ENCODE data around the gene MGLL. TPM values are rescaled to one million over a fixed set of nuclear protein-coding genes. Genes with fewer than 3 reads are reported as not detected.

The MGLL gene
- total RNA-seq, 1 experiment from 2014 or later: 42.4 TPM

DNA sequence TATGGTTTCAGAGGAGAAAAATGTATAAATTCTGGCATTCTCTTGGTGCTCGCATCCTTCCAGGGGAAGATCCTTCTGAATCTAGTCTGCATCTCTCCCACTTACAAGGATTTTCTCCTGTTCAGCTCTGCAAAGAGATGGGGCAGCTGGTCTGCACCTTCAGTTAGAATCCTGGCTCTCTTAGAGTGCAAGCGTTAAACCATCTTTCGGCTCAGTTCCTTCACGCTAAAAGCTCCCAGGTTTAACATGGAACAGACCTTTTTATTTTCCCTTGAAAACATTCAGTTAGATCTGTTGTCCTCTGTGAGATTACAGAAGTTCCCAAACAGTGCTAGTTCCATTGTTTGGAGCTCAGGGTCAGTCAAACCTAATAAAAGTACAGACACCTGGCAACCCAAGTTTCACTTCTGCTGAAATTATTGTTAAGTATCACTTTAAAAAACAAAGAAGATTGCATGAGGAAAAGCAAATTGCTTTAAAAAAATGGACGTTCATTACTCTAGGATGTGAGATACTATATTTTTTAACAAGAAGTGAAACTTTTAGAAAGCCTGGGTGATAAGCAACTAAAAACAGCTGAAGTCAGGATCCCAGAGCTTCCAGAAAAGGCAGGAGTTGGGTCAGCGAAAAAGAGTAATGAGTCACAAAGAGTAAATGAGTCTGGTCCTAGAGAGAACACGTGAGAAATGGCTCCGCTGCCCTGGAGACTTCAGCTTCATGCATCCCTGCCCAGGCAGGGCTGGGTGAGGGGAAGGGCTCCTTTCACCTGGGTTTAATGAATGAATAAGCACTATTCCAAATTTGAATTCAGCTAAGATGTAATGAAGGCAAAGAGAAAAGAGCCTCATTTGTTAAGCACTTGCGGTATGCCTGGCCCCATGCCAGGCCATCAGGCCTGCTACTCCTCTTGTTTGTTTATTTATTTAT, 86.3 kb downstream of the MGLL start:
- H3K4me1 Mint-ChIP-seq (ENCODE audit: low read depth, unreplicated experiment): peaks cover 21% of the 10 kb centered on the region
- no peaks in the 10 kb centered on the region for H3K36me3 Mint-ChIP-seq (ENCODE audit: insufficient read depth, unreplicated experiment)
- H3K27ac Mint-ChIP-seq (ENCODE audit: unreplicated experiment): no peak overlapping the region
- TF ChIP-seq, protein P1, sequence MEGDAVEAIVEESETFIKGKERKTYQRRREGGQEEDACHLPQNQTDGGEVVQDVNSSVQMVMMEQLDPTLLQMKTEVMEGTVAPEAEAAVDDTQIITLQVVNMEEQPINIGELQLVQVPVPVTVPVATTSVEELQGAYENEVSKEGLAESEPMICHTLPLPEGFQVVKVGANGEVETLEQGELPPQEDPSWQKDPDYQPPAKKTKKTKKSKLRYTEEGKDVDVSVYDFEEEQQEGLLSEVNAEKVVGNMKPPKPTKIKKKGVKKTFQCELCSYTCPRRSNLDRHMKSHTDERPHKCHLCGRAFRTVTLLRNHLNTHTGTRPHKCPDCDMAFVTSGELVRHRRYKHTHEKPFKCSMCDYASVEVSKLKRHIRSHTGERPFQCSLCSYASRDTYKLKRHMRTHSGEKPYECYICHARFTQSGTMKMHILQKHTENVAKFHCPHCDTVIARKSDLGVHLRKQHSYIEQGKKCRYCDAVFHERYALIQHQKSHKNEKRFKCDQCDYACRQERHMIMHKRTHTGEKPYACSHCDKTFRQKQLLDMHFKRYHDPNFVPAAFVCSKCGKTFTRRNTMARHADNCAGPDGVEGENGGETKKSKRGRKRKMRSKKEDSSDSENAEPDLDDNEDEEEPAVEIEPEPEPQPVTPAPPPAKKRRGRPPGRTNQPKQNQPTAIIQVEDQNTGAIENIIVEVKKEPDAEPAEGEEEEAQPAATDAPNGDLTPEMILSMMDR (IDR thresholded peaks at IDR 0.05; ENCODE audit: unreplicated experiment): no peak
- BruUV-seq (replicated peaks): no TSS peak
- H3K9me3 Mint-ChIP-seq (ENCODE audit: low read depth, unreplicated experiment): no peaks in the 10 kb centered on the region
- H3K4me3 Mint-ChIP-seq (ENCODE audit: low read depth, unreplicated experiment): no peak overlapping the region
- DNase-seq: no peak
- no peaks in the 10 kb centered on the region for H3K27me3 Mint-ChIP-seq (ENCODE audit: unreplicated experiment)
- CTCF ChIA-PET: interaction anchor here (0.6 to 2.3 kb wide), 2 partner anchors 11 to 90 kb away, joined by 6 to 8 read pairs; no protein-coding TSS in a partner anchor
- intact Hi-C loops (cut with micrococcal nuclease; ENCODE audit: unreplicated experiment): no loop called here

DNA sequence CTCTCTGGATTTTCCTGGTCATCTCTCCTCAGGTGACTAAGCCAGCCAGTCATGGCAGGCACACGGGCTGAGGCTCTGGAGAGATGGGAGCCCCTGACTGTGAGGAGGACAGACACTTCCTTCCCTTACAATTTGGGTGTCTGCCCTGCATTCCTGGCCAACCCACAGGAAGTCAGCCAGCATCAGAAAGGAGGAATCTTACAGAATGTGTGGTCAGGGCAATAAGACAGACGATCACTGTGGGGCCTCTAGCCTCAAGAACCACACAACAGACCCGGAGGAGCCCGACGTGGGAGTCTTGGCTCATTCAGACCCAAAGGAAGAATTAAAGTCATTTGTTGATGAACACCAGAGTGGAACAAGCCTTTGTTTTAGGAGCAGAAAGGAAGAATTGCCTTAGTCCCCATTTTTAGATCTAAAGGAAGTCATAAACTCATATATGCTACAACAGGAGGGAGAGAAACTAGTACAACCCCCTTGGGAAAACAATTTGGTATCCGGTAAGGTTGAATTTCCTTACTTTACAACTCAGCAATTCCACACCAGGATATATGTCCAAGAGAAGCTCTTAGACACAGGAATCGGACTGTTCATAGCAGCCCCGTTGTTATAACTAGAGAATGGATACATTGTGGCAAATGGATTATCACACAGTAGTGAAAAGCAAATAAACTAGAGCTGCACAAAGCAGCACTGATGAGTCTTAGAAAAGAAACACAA, 87.4 kb downstream of the MGLL start:
- BruUV-seq (replicated peaks): no TSS peak
- H3K36me3 Mint-ChIP-seq (ENCODE audit: insufficient read depth, unreplicated experiment): no peaks in the 10 kb centered on the region
- no peak overlapping the region for H3K4me3 Mint-ChIP-seq (ENCODE audit: low read depth, unreplicated experiment)
- H3K27ac Mint-ChIP-seq (ENCODE audit: unreplicated experiment): no peak overlapping the region
- H3K27me3 Mint-ChIP-seq (ENCODE audit: unreplicated experiment): no peaks in the 10 kb centered on the region
- TF ChIP-seq, protein P1 (IDR thresholded peaks at IDR 0.05; ENCODE audit: unreplicated experiment): no peak
- DNase-seq: no peak
- H3K4me1 Mint-ChIP-seq (ENCODE audit: low read depth, unreplicated experiment): peaks cover 21% of the 10 kb centered on the region
- intact Hi-C loops (cut with micrococcal nuclease; ENCODE audit: unreplicated experiment): no loop called here
- CTCF ChIA-PET: interaction anchor here (0.6 to 2.3 kb wide), 2 partner anchors 12 to 91 kb away, joined by 6 to 8 read pairs; no protein-coding TSS in a partner anchor
- no peaks in the 10 kb centered on the region for H3K9me3 Mint-ChIP-seq (ENCODE audit: low read depth, unreplicated experiment)

DNA sequence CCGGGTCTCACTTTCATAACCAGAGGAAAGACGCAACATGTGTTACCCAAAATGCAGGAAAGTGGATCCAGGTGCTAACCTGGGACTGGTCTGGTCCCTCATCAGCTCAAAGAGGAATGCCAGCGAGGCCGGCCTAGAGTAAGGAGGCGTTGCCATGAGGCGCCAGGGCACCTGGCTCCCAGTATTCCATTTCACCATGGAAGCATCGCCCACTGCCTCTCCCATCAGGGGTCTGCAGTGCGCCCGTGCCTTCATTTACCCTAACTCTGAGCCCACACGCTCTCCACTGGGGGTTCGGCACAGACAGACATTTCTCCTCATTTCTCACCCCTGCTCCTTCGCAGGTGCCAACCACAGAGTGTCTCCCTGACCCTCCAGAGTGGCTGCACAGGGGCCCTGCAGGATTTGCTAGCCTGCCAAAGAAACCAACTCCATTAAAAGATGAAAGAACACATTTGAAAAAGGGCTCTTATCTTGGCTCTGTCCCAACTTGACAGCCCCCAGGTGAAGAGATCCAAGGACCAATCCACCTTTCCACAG, 88.1 kb downstream of the MGLL start:
- no peaks in the 10 kb centered on the region for H3K36me3 Mint-ChIP-seq (ENCODE audit: insufficient read depth, unreplicated experiment)
- no peaks in the 10 kb centered on the region for H3K9me3 Mint-ChIP-seq (ENCODE audit: low read depth, unreplicated experiment)
- intact Hi-C loops (cut with micrococcal nuclease; ENCODE audit: unreplicated experiment): no loop called here
- BruUV-seq (replicated peaks): no TSS peak
- CTCF ChIA-PET: no interaction called here
- TF ChIP-seq, protein P1 (IDR thresholded peaks at IDR 0.05; ENCODE audit: unreplicated experiment): no peak
- DNase-seq: no peak
- H3K27me3 Mint-ChIP-seq (ENCODE audit: unreplicated experiment): no peaks in the 10 kb centered on the region
- H3K27ac Mint-ChIP-seq (ENCODE audit: unreplicated experiment): no peak overlapping the region
- H3K4me1 Mint-ChIP-seq (ENCODE audit: low read depth, unreplicated experiment): peaks cover 21% of the 10 kb centered on the region
- H3K4me3 Mint-ChIP-seq (ENCODE audit: low read depth, unreplicated experiment): no peak overlapping the region

DNA sequence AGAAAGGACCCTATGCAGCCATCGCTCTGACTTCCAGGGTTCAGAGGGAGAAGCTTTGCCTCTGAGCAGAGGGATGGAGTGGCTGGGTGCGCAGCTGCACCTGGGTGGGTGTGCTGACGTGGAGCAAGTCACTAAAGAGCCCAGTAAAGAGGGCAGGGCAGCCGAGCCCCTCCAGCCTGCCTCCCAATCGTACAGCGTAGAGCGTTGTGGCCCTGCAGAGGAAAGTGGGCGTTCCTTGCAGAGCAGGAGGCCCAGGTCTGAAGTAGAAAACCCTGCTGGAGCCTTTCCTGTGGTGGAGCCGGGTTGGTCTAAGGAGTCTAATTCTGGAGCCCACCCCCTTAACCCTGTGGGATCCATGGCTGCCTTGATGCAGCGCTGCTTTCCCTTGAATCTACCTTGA, 88.5 kb downstream of the MGLL start:
- H3K4me1 Mint-ChIP-seq (ENCODE audit: low read depth, unreplicated experiment): peaks cover 21% of the 10 kb centered on the region
- no TSS peak for BruUV-seq (replicated peaks)
- intact Hi-C loops (cut with micrococcal nuclease; ENCODE audit: unreplicated experiment): no loop called here
- H3K27ac Mint-ChIP-seq (ENCODE audit: unreplicated experiment): no peak overlapping the region
- no peaks in the 10 kb centered on the region for H3K9me3 Mint-ChIP-seq (ENCODE audit: low read depth, unreplicated experiment)
- TF ChIP-seq, protein P1 (IDR thresholded peaks at IDR 0.05; ENCODE audit: unreplicated experiment): no peak
- H3K27me3 Mint-ChIP-seq (ENCODE audit: unreplicated experiment): no peaks in the 10 kb centered on the region
- no peak overlapping the region for H3K4me3 Mint-ChIP-seq (ENCODE audit: low read depth, unreplicated experiment)
- CTCF ChIA-PET: no interaction called here
- DNase-seq: no peak
- no peaks in the 10 kb centered on the region for H3K36me3 Mint-ChIP-seq (ENCODE audit: insufficient read depth, unreplicated experiment)
